CD4-positive, alpha-beta T cell treated with Interleukin-15 for 1 hour (primary cell): ENCODE results near the gene GPRC5D.
A peak's percentile ranks its signal among the peaks of the same experiment; 100 is the strongest.

Experiments used
- DNase-seq: peaks from one replicate; pipeline ENCODE4 v3.0.0-alpha.2; 2020

The GPRC5D gene

GRCh38 chr12:12952036-12952435 is at the start of gene GPRC5D:
Gene GPRC5D, minus strand, starts transcription at chr12:12952170. Its CDS starts 1,786 bp downstream, at chr12:12950384.
- DNase-seq: no peak

DNA sequence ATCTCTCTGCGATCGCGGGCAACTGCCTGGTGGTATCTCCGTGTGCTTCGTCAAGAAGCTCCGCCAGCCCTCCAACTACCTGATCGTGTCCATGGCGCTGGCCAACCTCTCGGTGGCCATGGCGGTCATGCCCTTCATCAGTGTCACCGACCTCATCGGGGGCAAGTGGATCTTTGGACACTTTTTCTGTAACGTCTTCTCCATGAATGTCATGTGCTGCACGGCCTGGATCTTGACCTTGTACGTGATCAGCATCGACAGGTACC is 49.7 kb upstream of the GPRC5D start:
- no peak for DNase-seq

- peak; percentile 52 for DNase-seq
These were observed 49.2 kb upstream of the GPRC5D start for GRCh38 chr12:13000925-13001774.

DNA sequence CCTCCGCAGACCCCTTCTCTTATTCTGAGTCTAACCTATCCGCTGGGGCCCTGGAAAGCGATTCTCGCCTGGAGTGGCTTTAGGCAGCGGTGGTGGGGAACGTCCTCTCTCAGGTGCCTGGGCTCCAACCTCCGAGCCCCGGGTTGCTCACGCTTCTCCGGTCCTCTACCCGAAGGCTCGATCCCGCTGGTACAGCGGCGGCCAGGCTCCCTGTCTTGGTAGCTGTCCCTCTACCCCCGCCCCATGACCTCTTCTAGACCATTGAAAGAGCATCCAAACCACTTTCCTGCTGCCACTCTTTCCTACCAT is 48.6 kb upstream of the GPRC5D start:
- no peak for DNase-seq

DNA sequence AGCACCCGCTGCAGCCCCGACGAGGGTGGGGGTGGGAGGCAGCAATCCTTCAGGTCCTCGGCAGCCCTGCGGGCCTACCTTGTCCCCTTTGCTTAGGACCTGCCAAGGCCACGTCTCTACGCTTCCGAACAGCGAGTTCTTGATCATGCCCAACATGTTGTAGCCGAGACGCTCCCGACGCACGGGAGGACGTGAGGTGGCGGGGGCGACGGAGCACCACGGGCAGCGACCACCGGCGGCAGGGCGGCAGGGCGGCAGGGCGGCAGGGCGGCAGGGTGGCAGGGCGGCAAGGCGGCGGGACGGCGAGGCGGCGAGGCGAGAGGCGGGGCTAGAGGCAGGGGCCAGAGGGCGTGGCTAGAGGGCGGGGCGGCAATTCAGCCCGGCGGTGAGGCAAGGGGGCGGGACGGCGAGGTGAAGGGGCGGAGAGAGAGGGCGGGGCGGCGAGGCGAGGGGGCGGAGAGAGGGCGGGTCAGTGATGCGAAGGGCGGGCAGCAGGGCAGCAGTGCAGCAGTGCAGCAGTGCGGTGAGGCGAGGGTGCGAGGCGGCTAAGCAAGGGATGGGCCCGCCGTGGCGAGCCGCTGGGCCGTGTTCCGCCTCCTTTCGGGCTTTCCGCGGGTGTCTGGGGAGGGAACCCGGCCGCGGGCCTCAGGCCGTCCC is 48.1 kb upstream of the GPRC5D start, which contains the start of gene HEBP1:
Gene HEBP1 (minus strand): TSS at position 307 of the 657 bp plus-strand sequence. CDS start 151 bp downstream, at position 156.
- peak; percentile 92 for DNase-seq

GRCh38 chr12:12999271-12999958 is 47.4 kb upstream of the GPRC5D start:
- no peak for DNase-seq

DNA sequence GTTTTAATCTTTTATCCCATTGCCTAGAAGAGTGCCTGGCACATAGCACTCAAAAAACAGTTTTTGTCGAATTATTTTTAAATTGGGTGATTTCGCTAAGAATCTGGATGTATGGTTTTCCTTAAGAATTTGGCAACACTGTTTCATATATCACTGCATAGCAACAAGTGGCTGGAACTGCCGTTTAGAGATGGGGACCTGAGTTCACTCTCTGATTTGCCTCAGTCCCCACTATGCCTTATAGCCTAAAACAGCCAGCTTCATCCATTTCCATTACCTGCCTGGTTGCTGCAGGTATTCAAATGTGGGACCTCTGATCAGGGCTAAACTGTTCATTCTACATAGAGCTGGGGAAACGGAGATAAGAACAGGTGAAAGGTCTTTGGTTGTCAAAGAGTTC is 46.3 kb upstream of the GPRC5D start:
- no peak for DNase-seq

DNA sequence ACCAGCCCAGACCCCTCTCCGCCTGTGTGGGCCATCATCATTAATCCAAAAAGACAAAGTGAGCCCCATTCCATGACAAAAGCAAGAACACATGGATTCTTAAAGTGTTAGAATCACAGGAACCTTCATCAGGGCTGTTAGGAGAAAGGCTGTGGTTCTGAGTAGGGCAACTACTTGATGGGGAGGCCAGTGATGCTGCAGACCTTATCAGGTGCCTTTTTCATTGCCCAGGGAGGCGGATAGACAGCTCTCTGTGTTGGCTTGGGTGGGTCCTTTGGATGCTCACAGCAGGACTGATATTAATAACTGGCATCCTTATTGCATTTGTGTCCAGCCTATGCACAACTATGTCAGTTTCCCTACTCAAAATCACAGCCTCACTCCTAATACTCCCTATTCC is 45.8 kb upstream of the GPRC5D start:
- DNase-seq: no peak

GRCh38 chr12:12997156-12997555 is 45.2 kb upstream of the GPRC5D start:
- DNase-seq: no peak

GRCh38 chr12:12996209-12996608 is 44.2 kb upstream of the GPRC5D start:
- DNase-seq: no peak

DNA sequence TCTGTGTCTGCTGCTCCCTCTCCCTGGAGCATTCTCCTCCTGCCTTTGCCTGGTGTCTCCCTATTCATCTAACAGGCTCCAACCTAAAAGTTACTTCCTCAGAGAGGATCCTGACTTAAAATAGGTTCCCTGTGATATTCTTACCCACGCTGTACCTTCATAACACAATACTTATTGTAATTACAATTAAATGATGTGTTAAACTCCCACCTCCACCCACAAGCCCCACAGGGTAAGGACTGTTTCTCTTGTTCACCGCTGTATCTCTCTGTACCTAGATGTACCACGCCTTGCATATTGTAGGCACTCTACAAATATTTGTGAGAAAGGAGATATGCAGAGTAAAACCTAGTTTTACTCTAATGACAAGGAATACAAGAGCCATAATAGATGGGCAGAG is 43.1 kb upstream of the GPRC5D start:
- no peak for DNase-seq

GRCh38 chr12:12993367-12993766 is 41.4 kb upstream of the GPRC5D start:
- DNase-seq: no peak

GRCh38 chr12:12992418-12993130 is 40.6 kb upstream of the GPRC5D start:
- no peak for DNase-seq

GRCh38 chr12:12990700-12991468 is 38.9 kb upstream of the GPRC5D start:
- DNase-seq: no peak

GRCh38 chr12:12987421-12987820 is 35.5 kb upstream of the GPRC5D start:
- DNase-seq: no peak

DNA sequence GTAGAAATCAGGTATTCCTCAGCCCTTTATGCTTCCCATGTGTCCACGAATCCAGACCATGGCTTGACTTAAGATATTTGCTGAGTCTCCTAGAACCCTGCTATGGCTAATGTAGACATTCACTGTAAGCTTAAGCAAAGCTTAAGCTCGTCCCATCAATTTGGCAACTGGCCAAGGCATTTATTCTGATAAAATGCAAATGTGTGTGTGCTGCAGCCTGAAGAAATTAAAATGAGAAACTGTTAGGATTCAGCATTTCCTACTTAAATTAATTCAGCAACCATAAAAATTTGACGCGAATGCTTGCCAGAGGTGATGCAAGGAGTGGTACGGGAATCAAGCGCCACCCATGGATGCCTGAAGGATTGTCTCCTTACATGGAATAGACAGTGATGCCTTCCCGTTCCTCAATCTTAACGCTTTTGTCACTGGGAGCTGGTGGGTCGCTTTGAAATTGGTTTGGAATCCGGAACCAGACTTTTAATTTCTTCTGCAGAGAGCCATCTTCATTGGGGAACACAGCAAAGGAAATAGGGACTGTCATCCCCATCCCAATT is 34.9 kb upstream of the GPRC5D start:
- DNase-seq: no peak

DNA sequence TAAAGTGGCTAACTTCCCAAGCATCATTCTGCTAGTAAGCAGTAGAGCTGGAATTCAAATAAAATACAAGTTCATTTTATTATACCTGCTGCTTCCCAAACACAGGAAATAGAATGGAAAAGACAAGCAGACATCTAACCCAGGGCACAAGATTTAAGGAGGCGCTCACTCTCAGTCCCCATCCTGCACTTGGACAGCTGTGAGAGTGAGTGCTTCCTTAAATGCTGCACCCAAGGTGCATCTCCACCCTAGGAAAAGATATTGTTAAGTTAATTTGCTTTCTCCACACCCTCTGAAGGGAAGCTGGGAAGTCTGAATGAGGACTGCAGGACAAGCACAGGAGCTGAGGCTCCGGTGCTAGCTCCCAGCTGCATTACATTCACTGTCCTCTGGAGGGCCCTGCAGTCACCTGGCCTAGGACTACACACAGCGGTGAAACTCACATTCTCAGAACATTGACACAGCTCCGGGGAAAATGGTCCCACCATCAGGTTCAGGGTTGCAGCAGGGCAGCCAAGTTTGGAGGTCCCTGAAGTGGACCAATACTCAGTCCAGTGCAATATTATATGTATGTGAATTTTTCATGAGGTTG is 33.9 kb upstream of the GPRC5D start:
- DNase-seq: no peak

DNA sequence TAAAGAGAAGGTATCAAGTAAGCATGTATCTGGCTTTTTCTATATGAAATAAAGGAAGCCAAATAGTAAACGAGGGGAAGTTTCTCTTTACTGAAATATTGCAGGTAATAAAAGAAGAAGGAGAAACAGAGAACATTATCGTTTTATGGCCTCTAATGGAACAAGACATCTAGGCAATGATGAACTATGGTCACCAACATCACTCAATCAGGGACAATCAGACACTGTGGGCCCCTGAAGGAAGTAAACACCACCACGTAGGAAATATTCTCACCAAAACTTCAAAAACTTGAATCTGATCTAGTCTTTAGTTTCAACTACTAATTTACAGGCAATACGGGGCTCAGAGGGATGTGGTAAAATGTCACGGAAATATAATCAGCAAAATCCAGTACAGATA is 32.2 kb upstream of the GPRC5D start:
- DNase-seq: no peak

- DNase-seq: no peak
These were observed 31.6 kb upstream of the GPRC5D start for GRCh38 chr12:12983420-12984035.

- no peak for DNase-seq
These were observed 30.4 kb upstream of the GPRC5D start for GRCh38 chr12:12982331-12982730.

GRCh38 chr12:12979731-12980259 is 27.8 kb upstream of the GPRC5D start:
- no peak for DNase-seq
